Stimulated activated CD8-positive, alpha-beta memory T cell treated with anti-CD3 and anti-CD28 coated beads, Interleukin-4, amount 100 ng/mL, for 4 hours (primary cell): ENCODE results near the gene SYNE4.

Experiments
- DNase-seq, 2 donors: peaks; one replicate each; pipeline ENCODE4 v3.0.0-alpha.2; 2020; ENCODE audit warnings: low read depth in 2 of 2, low spot score in 1 of 2

Gene SYNE4

GRCh38 chr19:36026091-36026876, 17.7 kb upstream of the SYNE4 start:
- no peak for DNase-seq

GRCh38 chr19:36025541-36025940, 16.9 kb upstream of the SYNE4 start:
- DNase-seq, result no peak

- DNase-seq, result no peak
Measured at GRCh38 chr19:36023432-36023831, 14.8 kb upstream of the SYNE4 start.

- no peak for DNase-seq
Measured at GRCh38 chr19:36019061-36019670, 10.6 kb upstream of the SYNE4 start.

GRCh38 chr19:36014012-36014924, 5.7 kb upstream of the SYNE4 start, which contains the start of gene ALKBH6:
TSS of gene ALKBH6 (minus strand) at chr19:36014213. CDS start at chr19:36013397, 816 bp downstream.
- peak; percentile 98 for DNase-seq

GRCh38 chr19:36013280-36014011, 4.8 kb upstream of the SYNE4 start:
- no peak for DNase-seq

- DNase-seq, result no peak
Measured at GRCh38 chr19:36010402-36010801, 1.8 kb upstream of the SYNE4 start.

GRCh38 chr19:36009633-36010379, 1.2 kb upstream of the SYNE4 start:
- no peak for DNase-seq

GRCh38 chr19:36009220-36009619, 607 bp upstream of the SYNE4 start:
- no peak for DNase-seq

GRCh38 chr19:36006955-36007354, 1.7 kb downstream of the SYNE4 start:
- no peak for DNase-seq

GRCh38 chr19:36003284-36003683, 5.3 kb downstream of the SYNE4 start:
- no peak for DNase-seq

GRCh38 chr19:36001605-36002004, 7.0 kb downstream of the SYNE4 start:
- DNase-seq, result no peak

- no peak for DNase-seq
Measured at GRCh38 chr19:35996777-35997176, 11.8 kb downstream of the SYNE4 start.

GRCh38 chr19:35995048-35995993, 13.3 kb downstream of the SYNE4 start, which contains the start of gene SDHAF1:
TSS of gene SDHAF1 (plus strand) at chr19:35995188. CDS start at chr19:35995275, 87 bp downstream.
- peak; percentile 82 to 91 for DNase-seq

GRCh38 chr19:35993923-35994598, 14.6 kb downstream of the SYNE4 start:
- no peak for DNase-seq

GRCh38 chr19:35992907-35993765, 15.5 kb downstream of the SYNE4 start:
- no peak for DNase-seq

- no peak for DNase-seq
Measured at GRCh38 chr19:35991731-35992450, 16.7 kb downstream of the SYNE4 start.
